GM21515 (cell line): ENCODE results near the gene PLEKHG3.

Experiments used
- ATAC-seq: cut with Tn5 transposase; IDR thresholded peaks from one replicate; pipeline ENCODE4 v1.9.1; 2021; ENCODE audit not compliant: unreplicated experiment

Gene PLEKHG3

DNA sequence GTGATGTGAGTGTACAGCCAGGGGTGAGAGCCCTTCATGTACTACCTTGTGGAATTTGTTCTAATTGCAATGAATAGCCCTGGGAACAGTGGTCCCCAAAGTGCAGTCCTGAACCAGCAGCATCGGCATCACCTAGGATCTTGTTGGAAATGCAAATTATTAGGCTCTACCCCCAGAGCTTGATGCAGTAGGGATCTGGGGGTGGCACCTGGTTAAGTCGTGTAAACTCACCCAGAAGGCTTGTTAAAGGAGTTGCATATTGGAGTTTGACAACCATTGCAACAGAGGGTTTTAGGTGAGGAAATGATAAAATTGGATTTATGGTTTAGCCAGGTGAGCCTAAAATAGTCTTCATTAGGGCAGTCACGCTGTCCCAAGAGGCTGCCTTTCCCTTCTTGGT lies 73.2 kb downstream of the PLEKHG3 start:
- no peak for ATAC-seq

DNA sequence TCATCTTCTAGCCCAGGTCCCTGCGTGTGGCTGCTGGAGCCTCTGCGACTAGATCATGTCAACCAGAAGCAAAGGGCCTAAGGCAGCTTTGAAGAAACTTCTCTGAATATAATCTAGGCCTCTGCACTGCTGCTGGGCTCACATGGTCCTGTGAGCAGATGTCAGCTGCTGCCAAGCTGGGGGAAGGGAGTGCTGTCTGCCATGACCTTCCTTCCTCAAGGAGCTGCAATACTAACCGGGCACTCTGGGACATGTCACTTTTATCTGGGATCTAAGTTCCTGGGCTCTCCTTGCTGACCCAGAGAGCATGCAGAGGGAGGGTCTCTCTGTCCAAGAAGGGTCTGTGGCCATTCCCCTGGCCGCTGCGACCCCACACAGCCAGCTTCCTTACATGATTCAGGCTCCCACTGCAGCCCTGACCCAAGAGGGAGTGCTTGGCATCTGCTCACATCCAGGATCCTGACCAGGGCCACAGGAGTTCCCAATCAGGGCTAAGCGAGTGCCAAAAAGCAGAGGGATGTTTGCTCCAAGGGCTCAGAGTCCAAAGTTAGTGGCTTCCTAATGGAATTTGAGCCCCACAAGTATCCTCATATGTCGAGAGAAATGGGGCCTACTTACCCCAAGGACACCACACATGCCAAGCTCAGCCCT lies 74.0 kb downstream of the PLEKHG3 start:
- ATAC-seq, result no peak

DNA sequence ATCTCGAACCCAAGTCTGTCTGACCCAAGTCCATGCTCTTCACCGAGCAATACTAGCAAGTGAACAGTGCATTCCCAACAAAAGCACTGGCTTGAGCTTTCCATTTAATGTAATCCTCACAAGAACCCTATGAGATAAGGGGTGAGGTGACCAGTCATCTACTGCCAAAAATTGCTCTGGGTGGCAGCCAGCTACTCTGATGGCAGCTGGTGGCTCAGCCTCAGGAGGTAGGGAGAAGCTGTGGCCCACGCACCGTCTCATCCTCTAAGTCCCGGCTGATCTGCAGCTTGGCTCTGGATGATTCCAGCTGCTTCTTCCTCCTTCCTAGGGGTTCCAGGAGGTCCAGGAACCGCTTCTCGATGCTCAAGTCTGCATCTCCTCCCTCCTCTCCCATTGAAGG lies 75.2 kb downstream of the PLEKHG3 start:
- ATAC-seq, result no peak

DNA sequence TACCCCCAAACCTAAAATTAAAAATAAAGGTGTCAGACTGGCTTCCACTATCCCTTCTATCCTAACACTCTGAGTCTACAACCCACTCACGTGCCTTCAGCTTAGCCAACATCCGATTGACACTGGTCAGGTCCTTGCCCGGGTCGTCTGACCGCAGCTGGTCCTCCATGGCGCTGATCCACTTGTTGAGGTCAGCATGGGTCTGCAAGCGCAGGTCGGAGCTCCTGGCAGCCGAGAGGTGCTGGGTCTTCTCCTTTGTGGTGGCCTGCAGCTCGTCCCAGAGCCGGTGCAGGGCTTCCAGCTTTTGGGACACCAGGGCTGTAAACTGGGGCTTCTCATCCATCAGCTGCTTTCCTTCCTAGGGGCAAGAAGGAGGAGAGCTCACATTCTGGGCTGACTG lies 78.0 kb downstream of the PLEKHG3 start:
- no peak for ATAC-seq

DNA sequence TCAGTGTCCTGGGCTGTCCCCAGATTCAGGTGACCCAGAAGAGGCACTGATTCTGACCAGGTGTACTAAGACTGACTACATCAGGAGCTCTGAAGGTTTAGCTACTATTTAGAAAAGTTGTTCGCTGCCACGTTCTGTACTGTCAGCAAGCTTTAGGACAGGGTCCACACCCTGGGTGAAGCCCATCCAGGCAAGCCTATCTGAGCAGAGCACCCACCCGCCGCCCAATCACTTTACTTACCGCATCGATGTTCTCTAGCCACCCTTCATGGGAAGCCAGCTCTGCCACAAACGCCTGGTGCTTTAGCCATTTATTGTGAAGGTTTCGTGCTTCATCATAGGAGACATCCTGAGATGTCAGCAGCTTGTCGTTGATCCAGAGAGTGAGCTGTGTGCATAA lies 79.8 kb downstream of the PLEKHG3 start:
- ATAC-seq, result no peak

DNA sequence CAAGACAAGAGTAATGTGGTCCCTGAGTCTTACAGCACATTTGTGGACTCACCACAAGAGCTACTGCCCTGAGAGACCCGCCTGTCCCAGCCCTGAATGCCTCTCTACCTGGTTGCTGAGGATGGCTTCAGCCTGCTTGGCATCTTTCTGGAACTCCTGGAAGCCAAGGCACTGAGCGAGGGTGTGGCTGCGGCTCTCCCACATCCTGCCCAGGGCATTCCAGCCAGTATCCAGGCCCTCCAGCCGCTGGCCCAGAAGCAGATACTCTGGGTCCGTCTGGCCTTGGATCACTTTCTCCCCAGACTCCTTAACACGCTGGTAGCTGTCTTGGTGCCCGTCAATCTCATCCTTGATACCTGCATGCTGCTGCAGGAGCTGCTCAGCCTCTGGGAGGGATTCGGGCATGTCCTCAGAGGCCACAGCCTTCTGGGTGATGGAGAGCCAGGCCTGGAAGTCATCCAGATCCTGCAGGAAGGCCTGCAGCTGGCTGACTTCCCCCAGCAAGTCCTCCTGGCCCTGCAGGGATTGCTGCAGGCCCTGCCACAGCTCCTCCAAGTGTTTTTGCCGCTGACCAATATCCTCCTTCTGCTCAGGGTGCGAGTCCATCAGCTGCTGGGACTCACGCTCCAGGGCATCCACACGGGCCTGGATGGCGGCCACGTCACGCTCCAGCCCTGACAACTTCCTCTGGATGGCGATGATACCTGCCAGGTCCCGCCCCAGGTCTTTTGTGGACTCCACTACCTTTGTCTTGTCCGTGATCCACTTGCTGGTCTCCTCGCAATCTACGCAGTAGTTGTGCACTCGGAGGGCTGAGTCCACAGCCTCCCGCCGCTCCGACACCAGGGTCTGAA lies 82.3 kb downstream of the PLEKHG3 start:
- no peak for ATAC-seq

DNA sequence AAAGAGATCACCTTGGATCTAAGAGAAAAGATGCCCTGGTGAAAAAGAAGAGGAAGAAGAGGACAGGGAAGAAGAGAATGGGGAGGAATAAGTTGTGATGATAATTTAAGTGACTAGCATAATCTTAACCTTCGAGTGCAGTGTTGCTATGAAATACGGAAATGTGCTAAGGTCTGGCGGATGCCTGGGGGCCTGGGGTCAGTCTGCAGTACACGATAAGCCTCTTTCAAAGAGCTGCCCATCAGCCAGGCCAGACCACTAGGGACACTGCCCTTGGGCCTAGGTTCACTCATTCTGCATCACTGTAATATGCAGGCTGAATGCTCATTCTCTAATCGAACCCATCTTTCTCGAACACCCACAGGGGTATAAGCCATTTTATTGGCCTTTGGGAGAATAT lies 83.4 kb downstream of the PLEKHG3 start:
- no peak for ATAC-seq

DNA sequence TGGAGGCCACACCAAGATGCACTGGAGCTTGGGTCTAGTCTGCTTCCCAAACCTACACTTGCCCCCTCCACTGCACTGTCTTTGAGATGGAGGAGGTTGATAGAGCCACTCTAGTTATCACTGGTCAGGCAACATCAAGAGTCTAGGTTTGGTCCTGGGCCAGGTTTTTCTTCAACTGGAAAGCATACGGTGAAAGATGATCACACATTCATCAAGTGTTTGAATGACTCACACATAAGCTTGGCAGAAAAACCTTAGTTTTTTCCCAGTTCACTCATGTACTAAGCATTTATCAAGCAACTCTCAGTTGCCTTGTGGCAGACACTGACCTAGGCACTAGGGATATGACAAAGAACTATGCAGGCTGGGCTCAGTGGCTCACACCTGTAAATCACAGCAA lies 84.5 kb downstream of the PLEKHG3 start:
- ATAC-seq, result no peak

DNA sequence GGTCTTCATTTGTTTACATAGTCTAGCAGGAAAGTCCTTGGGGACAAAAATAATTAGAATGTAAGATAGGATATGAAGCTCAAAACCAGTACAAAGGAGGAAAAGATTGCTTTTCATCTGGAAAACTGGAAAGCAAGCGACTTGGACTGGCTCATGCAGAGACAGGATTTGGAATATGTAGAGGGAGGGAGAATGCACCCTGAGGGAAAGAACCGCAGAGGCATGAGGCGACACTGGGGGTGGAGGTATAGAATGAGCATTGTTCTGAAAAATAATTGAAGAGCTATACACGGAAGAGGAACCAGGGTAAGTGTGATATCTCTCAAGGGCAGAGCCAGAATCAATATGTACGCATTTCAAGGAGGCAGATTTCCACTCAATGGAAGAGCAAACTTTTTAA lies 85.5 kb downstream of the PLEKHG3 start:
- no peak for ATAC-seq

DNA sequence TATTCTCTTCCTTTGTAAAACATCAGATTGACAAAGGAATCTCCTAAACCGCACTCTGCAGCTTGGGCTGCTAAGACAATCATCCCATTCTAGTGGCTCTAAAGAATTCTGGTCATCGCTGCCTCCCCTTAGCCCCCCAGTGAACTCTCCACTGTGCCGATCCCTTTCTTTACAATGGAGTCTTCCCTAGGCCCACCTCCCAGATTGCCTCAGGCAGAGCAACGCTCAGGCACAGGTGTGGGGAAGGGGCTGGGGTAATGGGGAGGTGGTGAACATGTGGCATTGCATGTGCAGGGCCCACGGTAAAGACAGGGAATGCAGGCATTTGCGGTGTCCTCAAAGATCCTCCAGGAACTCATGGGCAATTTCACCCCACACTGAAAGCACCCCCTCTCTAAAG lies 86.3 kb downstream of the PLEKHG3 start:
- no peak for ATAC-seq

DNA sequence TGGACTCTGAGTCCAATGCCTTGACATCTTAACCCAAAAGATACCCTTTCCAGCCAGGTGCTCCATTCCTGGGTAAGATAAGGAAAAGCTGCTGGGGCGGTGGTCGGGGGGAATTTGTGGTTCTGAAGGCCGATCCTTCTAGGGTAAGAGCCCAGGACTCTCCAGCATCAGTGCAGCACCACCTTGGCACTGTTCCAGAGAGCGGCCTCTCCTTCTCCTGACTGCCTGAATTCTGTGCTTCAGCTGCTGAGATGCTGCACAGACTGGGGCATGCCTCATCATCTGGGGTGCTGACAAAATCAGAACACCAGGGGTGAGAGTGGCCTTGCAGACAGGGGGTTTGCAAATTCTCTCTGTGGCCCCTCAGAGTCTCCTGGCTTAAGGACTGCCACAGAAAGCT lies 88.0 kb downstream of the PLEKHG3 start:
- ATAC-seq, result no peak

DNA sequence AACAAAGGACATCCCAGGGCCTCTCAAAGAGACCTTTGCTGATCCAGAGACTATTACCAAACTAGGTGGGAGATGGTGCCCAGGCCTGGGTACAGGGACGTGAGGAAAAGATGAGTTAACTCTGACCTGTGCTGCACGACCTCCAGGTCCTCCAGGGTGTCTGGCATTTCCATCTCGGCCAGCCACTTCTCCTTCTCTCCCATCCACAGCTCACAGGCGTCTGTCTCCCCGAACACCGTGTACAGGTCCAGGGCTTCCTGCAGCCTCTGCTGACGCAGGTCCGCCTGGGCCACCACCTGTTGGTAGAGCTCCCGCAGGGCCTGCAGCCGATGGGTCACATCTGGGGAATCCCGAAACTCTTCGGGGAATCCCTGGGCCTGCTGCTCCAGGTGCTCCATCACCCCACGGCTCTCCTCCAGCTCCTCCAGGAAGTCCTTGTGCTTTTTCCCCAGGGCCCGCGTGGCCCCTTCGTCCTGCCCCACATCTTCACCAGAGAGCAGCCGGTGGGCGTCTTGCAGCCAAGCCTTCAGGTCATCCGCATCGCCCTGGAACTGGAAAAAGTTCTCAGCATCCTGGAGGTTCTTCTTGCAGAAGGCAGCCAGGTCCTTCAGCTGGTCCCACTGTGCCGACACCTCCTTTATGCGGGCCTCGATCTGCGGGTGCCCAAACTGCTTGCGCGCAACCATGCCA lies 88.8 kb downstream of the PLEKHG3 start:
- no peak for ATAC-seq

DNA sequence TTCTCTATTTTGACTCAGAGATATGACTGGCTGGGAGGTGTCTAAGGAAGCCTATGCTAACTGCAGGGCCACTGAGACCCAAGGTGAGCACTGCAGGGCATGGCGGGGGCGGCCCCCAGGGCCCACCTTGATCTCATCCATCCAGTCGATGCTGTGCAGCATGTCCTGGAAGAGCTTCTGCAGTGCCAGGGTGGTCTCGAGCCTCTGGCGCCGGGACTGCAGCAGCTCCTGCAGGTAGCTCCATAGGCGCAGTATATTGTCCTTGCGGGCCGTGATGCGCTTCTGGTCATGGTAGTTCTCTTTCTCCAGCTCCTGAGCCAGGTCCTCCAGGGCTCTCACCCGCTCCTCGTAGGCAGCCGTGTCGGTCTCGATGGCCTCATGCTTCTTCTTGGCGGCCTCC lies 91.0 kb downstream of the PLEKHG3 start:
- ATAC-seq, result no peak

DNA sequence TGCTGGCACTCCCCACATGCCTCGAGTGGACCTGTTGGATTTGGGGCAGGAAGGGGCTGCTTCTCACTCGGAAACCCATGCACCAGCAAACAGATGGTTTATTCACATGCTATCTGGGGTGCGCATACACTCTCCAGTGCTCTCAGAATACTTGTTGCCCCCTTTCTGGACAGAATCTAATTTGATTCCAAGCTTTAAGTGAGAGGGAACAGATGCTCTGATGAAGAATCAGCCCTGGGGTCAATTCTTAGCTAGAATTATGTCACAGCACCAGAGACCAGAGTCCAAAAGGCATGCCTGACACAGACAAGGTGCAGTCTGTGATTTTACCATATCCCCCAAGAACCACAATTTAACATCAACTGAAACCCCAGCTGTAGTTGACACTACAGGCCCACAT lies 91.7 kb downstream of the PLEKHG3 start:
- no peak for ATAC-seq

DNA sequence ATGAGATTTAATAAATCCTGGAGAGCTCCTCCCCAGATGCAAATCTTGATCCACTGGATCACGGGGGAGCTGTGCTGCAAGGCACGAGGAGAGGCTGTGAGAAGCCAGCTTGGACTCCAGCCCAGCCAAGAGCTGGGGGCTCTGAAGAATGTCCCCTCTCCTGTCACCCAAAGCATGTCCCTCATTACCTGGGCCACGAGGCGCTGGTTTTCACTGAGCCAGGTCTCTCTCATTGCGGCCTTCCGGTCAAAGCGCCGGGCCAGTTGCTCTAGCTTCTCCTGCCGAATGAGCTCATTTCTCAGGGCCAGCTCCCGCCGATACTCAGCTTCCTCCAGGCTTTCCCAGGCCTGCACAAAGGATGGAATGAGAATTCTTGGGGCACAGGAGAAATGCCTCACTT lies 92.1 kb downstream of the PLEKHG3 start:
- no peak for ATAC-seq

DNA sequence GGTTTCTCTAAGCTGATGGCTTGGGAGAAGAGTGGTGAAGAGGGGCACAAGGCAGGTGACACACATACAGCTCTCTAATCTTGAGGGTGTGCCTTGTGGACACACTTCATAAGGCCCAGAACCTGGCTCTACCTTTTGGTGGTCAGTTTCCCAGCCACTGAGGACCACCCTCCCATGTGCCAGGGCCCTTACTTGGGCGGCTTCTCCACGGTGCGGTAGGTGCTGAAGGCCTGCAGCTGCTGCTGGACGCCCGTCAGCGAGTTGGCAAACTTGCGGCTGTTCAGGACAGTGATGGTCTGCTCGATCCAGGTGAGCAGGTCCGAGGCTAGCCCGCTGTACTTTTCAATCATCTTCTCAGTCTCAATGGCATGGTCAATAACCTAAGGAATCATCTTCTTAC lies 95.3 kb downstream of the PLEKHG3 start:
- ATAC-seq, result no peak
